IPS DF 6.9 (cell line): ENCODE measurements around the gene FES.

Experiments
- DNase-seq: peaks from one replicate; pipeline ENCODE4 v3.0.0-alpha.2; 2013; ENCODE audit warnings: low read depth, low spot score
- H3K27ac ChIP-seq: one replicate; pipeline ENCODE4 v1.5.1; 2013; ENCODE audit warnings: low read length, control low read depth
- H3K27me3 ChIP-seq: 2 replicates; pipeline ENCODE4 v1.6.1; 2013; ENCODE audit warnings: mild to moderate bottlenecking, low read length; ENCODE audit not compliant: control insufficient read depth, insufficient read depth
- H3K36me3 ChIP-seq: 2 replicates; pipeline ENCODE4 v1.6.1; 2013; ENCODE audit warnings: low read length; ENCODE audit not compliant: control insufficient read depth, insufficient read depth
- H3K4me1 ChIP-seq: 2 replicates; pipeline ENCODE4 v1.6.1; 2013; ENCODE audit warnings: low read length; ENCODE audit not compliant: control insufficient read depth, insufficient read depth
- H3K4me3 ChIP-seq: 2 replicates; pipeline ENCODE4 v1.5.1; 2013; ENCODE audit warnings: mild to moderate bottlenecking, low read length
- H3K9me3 ChIP-seq: 2 replicates; pipeline ENCODE4 v1.6.1; 2013; ENCODE audit warnings: low read length, inconsistent platforms; ENCODE audit not compliant: control insufficient read depth, insufficient read depth
- WGBS: extraction: QIAGEN DNeasy Blood & Tissue Kit; methylation state at CpG from one replicate; pipeline ENCODE4 v1.1.7; 2013; ENCODE audit warnings: mixed read lengths, missing lambda C conversion rate; ENCODE audit not compliant: insufficient read length, insufficient coverage; 5-methylcytosine and 5-hydroxymethylcytosine counted together

Gene FES

DNA sequence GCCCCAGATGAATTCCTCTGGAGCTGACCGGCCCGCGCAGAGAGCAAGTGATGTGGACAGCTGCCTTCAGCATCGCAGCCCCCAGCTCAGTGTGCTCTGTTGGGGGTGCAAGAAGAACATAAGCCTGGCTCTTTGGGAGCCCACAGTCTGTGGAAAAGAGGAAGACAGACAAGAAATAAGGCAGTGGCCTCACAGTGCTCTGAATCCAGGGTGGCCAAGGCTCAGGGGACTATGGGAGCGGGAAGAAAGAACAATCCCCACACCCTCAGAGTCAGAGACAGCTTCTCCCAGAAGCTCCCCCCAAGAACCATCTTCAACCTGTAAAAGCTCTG lies 48.3 kb downstream of the FES start:
- DNase-seq, result no peak
- no CpG with 5 or more reads among the region's 5 CpGs for WGBS
- no peaks in the 10 kb centered on the region for H3K27me3 ChIP-seq
- no peaks in the 10 kb centered on the region for H3K9me3 ChIP-seq
- H3K4me3 ChIP-seq, result no peak overlapping the region; the same call in 1 of the 2 replicates
- H3K4me1 ChIP-seq, result peaks cover 1% of the 10 kb centered on the region; the same call in 1 of the 2 replicates
- H3K36me3 ChIP-seq, result no peaks in the 10 kb centered on the region
- no peak overlapping the region for H3K27ac ChIP-seq

DNA sequence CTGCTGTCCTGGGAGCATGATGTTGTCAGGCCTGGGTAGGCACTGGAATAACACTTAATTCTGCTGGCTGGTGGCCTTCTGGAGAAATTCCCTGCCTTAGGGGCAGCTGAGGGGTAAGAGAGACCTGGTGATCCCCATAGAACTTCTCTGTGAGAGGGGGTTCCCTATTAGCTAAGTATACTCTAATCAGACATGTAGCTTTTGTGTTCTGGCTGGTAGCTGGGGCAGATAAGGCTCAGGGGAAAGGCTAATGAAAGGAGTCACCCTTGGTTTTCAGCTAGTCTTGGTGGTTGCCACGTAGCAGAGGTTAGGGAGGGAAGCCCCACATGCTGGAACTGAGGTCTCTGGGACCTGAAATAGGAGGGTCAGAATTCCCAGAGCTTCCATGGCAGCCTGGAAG lies 49.0 kb downstream of the FES start:
- Histone ChIP-seq H3K4me1 (peaks cover 1% of the 10 kb centered on the region; the same call in 1 of the 2 replicates), H3K27me3 (no peaks in the 10 kb centered on the region), H3K36me3 (no peaks in the 10 kb centered on the region), H3K4me3 (no peak overlapping the region), H3K27ac (no peak overlapping the region), H3K9me3 (no peaks in the 10 kb centered on the region)
- no peak for DNase-seq
- WGBS, result no CpG with 5 or more reads among the region's 1 CpG

DNA sequence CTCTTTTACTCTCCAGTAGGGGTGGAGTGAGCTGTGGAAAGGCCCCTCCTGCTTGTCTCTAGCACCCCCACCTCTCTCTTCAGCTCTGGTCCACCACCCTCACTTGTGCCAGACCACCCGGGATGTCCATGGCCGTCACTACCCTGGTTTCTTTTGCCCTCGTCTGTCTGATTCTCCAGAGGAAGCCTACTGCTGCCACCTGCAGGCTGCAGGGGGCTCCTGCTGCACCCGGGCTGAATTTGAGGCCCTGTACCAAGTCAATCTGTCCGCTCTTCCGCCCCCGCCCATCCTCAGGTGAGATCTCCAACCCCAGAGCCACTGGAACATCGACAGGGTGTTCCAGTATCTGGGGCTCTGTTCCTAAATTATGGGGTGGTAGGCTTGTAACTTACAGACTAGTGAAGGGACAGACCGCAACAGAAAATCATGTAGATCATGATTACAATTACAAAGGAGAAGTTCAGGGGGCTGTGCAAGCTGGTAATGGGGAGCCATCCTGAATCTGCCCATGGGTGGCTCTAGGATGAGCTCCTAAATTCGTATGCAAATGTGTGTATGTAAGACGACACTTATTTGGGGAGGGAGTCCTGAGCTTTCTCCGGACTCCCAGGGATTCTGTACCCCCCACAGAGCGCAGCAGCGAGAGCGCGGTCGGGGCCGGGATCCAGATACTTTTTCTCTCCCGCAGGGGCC lies 50.1 kb downstream of the FES start:
- H3K27ac ChIP-seq, result no peak overlapping the region

DNA sequence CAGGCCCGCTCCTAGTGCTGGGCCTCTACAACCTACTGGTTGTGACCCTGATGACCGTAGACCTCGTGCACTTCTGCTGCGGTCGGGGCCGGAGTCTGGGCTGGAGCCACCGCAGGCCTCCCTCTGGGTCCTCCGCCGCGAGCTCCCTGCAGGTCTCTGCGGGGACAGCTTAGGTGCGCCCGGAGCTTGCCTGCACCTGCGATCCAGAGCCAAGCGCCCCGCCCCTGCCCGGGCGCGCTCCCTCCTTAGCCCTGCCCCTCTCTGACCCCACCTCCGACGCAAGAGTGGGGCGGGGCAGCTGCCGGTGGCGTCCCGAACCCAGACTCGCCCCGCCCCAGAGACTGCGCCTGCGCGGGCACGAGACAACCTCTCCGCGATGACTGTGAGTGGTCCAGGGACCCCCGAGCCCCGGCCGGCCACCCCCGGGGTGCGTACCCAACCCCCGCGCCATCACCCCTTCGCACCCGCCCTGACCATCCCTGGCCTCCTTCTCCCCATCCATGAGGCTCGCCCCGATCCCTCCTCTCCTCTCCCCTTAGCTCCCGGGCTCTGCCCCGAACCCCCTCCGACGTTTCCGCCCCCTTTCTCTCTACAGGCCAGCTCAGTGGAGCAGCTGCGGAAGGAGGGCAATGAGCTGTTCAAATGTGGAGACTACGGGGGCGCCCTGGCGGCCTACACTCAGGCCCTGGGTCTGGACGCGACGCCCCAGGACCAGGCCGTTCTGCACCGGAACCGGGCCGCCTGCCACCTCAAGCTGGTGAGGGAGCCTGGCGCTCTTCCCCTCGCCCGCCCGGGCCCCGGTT lies 50.8 kb downstream of the FES start, which contains the start of gene UNC45A:
UNC45A (plus strand) TSS at position 337 of the 803 bp plus-strand sequence; CDS start at position 377, 40 bp downstream.
- Histone ChIP-seq H3K9me3 (no peaks in the 10 kb centered on the region), H3K36me3 (peaks cover 2% of the 10 kb centered on the region; the same call in 1 of the 2 replicates), H3K27me3 (no peaks in the 10 kb centered on the region), H3K4me1 (peaks cover 1% of the 10 kb centered on the region; the same call in 1 of the 2 replicates), H3K4me3 (peak within 1 kb of the TSS; percentile 56; the same call in 1 of the 2 replicates), H3K27ac (no peak within 1 kb of the TSS)
- DNase-seq, result no peak
- no CpG with 5 or more reads among the region's 65 CpGs for WGBS

More for the DNA sequence above, 50.1 kb downstream of the FES start:
- peak overlapping the region; percentile 56; the same call in 1 of the 2 replicates for H3K4me3 ChIP-seq
- DNase-seq, result peak; percentile 91
- no peaks in the 10 kb centered on the region for H3K36me3 ChIP-seq
- H3K9me3 ChIP-seq, result no peaks in the 10 kb centered on the region
- no peaks in the 10 kb centered on the region for H3K27me3 ChIP-seq
- WGBS, result no CpG with 5 or more reads among the region's 19 CpGs
- peaks cover 1% of the 10 kb centered on the region; the same call in 1 of the 2 replicates for H3K4me1 ChIP-seq

DNA sequence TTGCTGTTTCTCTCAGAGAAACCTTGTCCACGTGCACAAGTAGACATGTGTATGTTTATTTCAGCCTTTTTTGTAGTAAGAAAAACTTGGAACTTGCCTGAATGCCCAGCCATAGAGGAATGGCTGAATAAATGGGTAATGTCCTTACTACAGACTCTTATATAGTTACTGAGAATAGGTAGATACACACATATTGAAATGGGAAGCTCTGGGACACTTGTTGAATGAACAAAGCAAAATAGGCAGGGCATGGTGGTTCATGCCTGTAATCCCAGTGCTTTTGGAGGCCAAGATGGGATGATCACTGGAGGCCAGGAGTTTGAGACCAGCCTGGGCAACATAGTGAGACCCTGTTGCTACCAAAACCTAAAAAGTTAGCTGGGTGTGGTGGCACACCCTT lies 52.5 kb downstream of the FES start:
- no CpG with 5 or more reads among the region's 1 CpG for WGBS

DNA sequence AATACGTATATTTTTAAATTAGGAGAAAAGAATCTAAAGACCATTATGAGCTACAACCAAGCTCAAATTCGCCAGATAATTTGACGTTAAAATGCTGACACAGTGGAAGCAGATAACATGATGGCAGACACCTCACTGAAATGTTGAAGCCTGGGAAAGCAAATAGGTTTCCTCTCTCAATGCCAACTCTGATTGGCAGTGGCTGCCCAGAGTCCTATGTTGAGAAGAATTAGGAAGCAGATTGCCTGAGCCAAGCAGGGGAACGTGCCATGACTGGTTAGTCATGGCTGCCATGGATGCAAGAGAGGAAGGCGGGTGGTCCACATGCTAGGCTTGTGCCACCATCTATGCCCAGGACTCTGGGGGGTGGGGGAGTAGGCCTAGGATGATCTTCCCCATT lies 54.0 kb downstream of the FES start:
- no peak overlapping the region for H3K4me3 ChIP-seq
- H3K36me3 ChIP-seq, result peaks cover 7% of the 10 kb centered on the region; the same call in 1 of the 2 replicates

More for the DNA sequence above, 52.5 kb downstream of the FES start:
- Histone ChIP-seq H3K27me3 (no peaks in the 10 kb centered on the region), H3K4me1 (peaks cover 1% of the 10 kb centered on the region; the same call in 1 of the 2 replicates), H3K27ac (no peak overlapping the region), H3K4me3 (no peak overlapping the region), H3K9me3 (no peaks in the 10 kb centered on the region), H3K36me3 (peaks cover 7% of the 10 kb centered on the region; the same call in 1 of the 2 replicates)
- no peak for DNase-seq

DNA sequence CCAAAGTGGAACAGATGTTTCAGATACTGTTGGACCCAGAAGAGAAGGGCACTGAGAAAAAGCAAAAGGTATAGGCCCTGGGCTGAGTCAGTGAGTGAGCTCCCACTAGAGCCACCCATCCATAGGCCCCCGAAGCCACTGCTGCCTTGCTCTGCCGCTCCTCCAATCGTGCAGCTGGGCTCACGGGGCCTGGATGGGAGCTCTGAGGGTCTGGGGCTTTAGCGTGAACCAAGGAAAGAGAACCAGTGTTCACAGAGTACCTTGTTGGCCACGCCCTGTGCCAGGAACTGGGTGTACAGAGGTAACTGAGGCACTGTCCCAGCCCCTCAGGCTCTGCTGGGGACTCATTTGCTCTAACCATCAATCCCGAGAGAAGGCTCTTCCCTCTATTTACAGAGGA lies 55.5 kb downstream of the FES start:
- H3K4me1 ChIP-seq, result peaks cover 1% of the 10 kb centered on the region; the same call in 1 of the 2 replicates
- no peaks in the 10 kb centered on the region for H3K27me3 ChIP-seq
- DNase-seq, result no peak
- WGBS, result no CpG with 5 or more reads among the region's 7 CpGs
- peaks cover 7% of the 10 kb centered on the region; the same call in 1 of the 2 replicates for H3K36me3 ChIP-seq
- H3K9me3 ChIP-seq, result no peaks in the 10 kb centered on the region
- no peak overlapping the region for H3K27ac ChIP-seq
- H3K4me3 ChIP-seq, result no peak overlapping the region

More for the DNA sequence above, 54.0 kb downstream of the FES start:
- Histone ChIP-seq H3K27ac (no peak overlapping the region), H3K27me3 (no peaks in the 10 kb centered on the region), H3K4me1 (peaks cover 1% of the 10 kb centered on the region; the same call in 1 of the 2 replicates), H3K9me3 (no peaks in the 10 kb centered on the region)
- DNase-seq, result no peak
- no CpG with 5 or more reads among the region's 5 CpGs for WGBS

DNA sequence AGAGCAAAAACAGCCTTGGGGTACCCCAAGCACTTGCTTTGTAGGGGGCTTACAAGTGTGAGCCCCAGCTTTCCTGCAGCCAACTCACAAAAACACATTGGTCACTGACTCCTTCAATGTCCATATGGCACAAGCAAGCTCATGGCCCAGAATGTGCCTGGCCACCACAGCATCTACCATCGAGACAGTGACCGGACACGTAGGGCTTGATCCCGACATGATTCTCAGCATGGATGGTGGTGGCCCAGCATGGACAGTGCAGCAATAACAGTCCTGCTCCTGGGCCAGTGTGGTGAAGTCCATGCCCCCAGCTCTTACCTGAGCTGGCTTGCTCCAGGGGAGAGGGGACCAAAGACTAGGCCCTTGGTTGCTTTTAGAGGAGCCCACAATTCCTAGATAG lies 56.7 kb downstream of the FES start:
- Histone ChIP-seq H3K4me1 (no peaks in the 10 kb centered on the region; the same call in 1 of the 2 replicates), H3K36me3 (peaks cover 7% of the 10 kb centered on the region; the same call in 1 of the 2 replicates), H3K4me3 (no peak overlapping the region), H3K9me3 (no peaks in the 10 kb centered on the region), H3K27me3 (no peaks in the 10 kb centered on the region), H3K27ac (no peak overlapping the region)
- no CpG with 5 or more reads among the region's 4 CpGs for WGBS
- no peak for DNase-seq

DNA sequence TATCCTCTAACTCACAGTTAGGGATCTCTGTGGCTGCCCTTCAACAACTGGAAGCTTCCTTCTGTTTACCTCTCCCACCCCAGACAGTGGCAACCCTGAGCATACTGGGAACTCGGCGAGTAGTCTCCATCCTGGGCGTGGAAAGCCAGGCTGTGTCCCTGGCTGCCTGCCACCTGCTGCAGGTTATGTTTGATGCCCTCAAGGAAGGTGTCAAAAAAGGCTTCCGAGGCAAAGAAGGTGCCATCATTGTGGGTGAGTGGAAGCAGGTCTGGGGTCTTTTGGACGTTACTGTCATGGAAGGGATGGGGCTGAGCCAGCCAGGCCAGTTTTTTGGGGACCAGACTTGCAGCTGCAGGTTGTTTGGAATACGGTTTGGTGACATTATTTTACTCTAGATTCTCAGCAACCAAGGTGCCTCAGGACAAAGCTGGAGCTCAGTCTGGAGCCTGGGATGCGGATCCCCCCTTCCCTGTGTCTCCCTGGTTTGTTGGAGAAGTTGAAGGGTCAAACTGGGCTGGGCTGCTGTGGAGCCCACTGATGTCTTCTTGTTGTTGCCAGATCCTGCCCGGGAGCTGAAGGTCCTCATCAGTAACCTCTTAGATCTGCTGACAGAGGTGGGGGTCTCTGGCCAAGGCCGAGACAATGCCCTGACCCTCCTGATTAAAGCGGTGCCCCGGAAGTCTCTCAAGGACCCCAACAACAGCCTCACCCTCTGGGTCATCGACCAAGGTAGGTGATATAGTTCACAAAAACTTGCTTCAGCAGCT lies 58.2 kb downstream of the FES start:
- Histone ChIP-seq H3K4me3 (no peak overlapping the region), H3K27ac (no peak overlapping the region), H3K9me3 (no peaks in the 10 kb centered on the region), H3K36me3 (peaks cover 12% of the 10 kb centered on the region), H3K27me3 (no peaks in the 10 kb centered on the region), H3K4me1 (no peaks in the 10 kb centered on the region)
- WGBS, result no CpG with 5 or more reads among the region's 12 CpGs
- no peak for DNase-seq

DNA sequence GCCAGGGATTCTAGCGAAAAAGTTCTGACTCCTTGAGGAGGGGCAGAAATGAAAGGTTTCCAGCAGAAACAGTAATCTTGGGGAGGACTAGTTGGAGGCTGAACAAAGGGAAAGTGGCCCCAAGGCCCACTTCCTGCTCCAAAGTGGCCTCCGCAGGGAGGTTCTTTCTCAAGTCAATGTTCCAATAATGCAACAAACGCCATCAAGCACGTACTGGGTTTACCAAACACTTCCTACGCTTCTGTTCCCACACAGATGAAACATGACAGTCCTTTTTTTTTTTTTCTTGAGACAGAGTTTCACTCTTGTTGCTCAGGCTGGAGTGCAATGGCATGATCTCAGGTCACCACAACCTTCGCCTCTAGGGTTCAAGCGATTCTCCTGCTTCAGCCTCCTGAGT lies 60.8 kb downstream of the FES start:
- no peak overlapping the region for H3K27ac ChIP-seq
- no peak overlapping the region for H3K4me3 ChIP-seq
- no peaks in the 10 kb centered on the region for H3K27me3 ChIP-seq
- H3K4me1 ChIP-seq, result no peaks in the 10 kb centered on the region
- WGBS, result no CpG with 5 or more reads among the region's 7 CpGs
- no peak for DNase-seq
- peaks cover 29% of the 10 kb centered on the region for H3K36me3 ChIP-seq
- no peaks in the 10 kb centered on the region; the same call in 1 of the 2 replicates for H3K9me3 ChIP-seq
